H1 (cell line): ENCODE measurements around the gene CHMP4B. TPM values are rescaled to one million over a fixed set of nuclear protein-coding genes. Genes with fewer than 3 reads are reported as not detected.

ENCODE experiments used
- CTCF ChIA-PET: fragments of 300-600 bp; sonication (Branson Sonifier 250); formaldehyde crosslinking; loops from one replicate; lab custom pipeline; 2021; ENCODE audit not compliant: partially characterized antibody; lab: Charles Lee
- POLR2A ChIA-PET: fragments of 300-600 bp; sonication (Branson Sonifier 250); formaldehyde crosslinking; loops from one replicate; lab custom pipeline; 2021; ENCODE audit warnings: inconsistent platforms; ENCODE audit not compliant: partially characterized antibody; lab: Charles Lee
- DNase-seq, 2 experiments: peaks; one replicate each; pipeline versions ENCODE4 v3.0.0 to v3.0.0-alpha.2; 2010 to 2022; ENCODE audit warnings: low spot score in 2 of 2, low read depth in 1 of 2, mixed read lengths in 1 of 2
- FAIRE-seq: peaks from 2 replicates; lab custom pipeline; 2011; peaks lifted over from hg19 to GRCh38; lab: Jason Lieb, UNC
- H2AFZ ChIP-seq: 2 replicates; pipeline ENCODE4 v1.8.1; 2012; ENCODE audit warnings: low read length, inconsistent platforms
- H2AK5ac ChIP-seq: 2 replicates; pipeline ENCODE4 v1.6.1; 2013; ENCODE audit warnings: low read depth, low read length
- H2BK120ac ChIP-seq: replicated peaks from 2 replicates; pipeline ENCODE3; 2013; ENCODE audit warnings: low read depth, low read length, inconsistent platforms
- H2BK12ac ChIP-seq: 2 replicates; pipeline ENCODE4 v1.6.1; 2013; ENCODE audit warnings: low read depth, low read length
- H2BK15ac ChIP-seq: 2 replicates; pipeline ENCODE4 v1.6.1; 2013; ENCODE audit warnings: low read length
- H2BK20ac ChIP-seq: 2 replicates; pipeline ENCODE4 v1.6.1; 2013; ENCODE audit warnings: low read length
- H2BK5ac ChIP-seq: 2 replicates; pipeline ENCODE4 v1.6.1; 2013; ENCODE audit warnings: low read depth, low read length
- H3K14ac ChIP-seq: 2 replicates; pipeline ENCODE4 v1.6.1; 2013; ENCODE audit warnings: inconsistent platforms; ENCODE audit not compliant: insufficient read length
- H3K18ac ChIP-seq: 2 replicates; pipeline ENCODE4 v1.6.1; 2013; ENCODE audit warnings: low read length; ENCODE audit errors: extremely low read depth
- H3K23ac ChIP-seq: 2 replicates; pipeline ENCODE4 v1.6.1; 2013; ENCODE audit warnings: inconsistent platforms; ENCODE audit not compliant: insufficient read length
- H3K23me2 ChIP-seq: 2 replicates; pipeline ENCODE4 v1.6.1; 2013; ENCODE audit warnings: low read depth, low read length
- H3K27ac ChIP-seq: 2 replicates; pipeline ENCODE4 v1.6.1; 2011; ENCODE audit warnings: low read depth, low read length, inconsistent platforms
- H3K27me3 ChIP-seq, 4 experiments: replicated peaks in 1 of 4; 1 replicate in 1 of 4; 2 replicates in 3 of 4; pipeline versions ENCODE4 v1.6.1 to v1.8.1; 2011 to 2013; ENCODE audit warnings: low read length in 3 of 4, mild to moderate bottlenecking in 3 of 4, inconsistent platforms in 2 of 4, mixed read lengths in 2 of 4, moderate library complexity in 1 of 4; ENCODE audit not compliant: control insufficient read depth in 3 of 4, insufficient read depth in 3 of 4; ENCODE audit errors: extremely low read depth in 1 of 4
- H3K36me3 ChIP-seq, 4 experiments: 2 replicates each; pipeline versions ENCODE4 v1.6.1 to v1.8.1; 2011 to 2013; ENCODE audit warnings: mild to moderate bottlenecking in 4 of 4, low read length in 3 of 4, moderate library complexity in 2 of 4, control low read depth in 1 of 4, inconsistent platforms in 1 of 4; ENCODE audit not compliant: insufficient read depth in 4 of 4, control insufficient read depth in 2 of 4
- H3K4ac ChIP-seq: replicated peaks from 2 replicates; pipeline ENCODE3; 2013; ENCODE audit warnings: low read length, low read depth, mixed read lengths, inconsistent platforms; ENCODE audit not compliant: insufficient read length
- H3K4me1 ChIP-seq, 4 experiments: replicated peaks in 1 of 4; 1 replicate in 1 of 4; 2 replicates in 3 of 4; pipeline versions ENCODE4 v1.6.1 to v1.8.1; 2011 to 2013; ENCODE audit warnings: low read length in 3 of 4, inconsistent platforms in 2 of 4, mixed read lengths in 1 of 4; ENCODE audit not compliant: insufficient read depth in 4 of 4, control insufficient read depth in 3 of 4
- H3K4me2 ChIP-seq, 2 experiments: 2 replicates each; pipeline versions ENCODE4 v1.6.1 to v1.8.1; 2011 to 2013; ENCODE audit warnings: low read depth in 2 of 2, low read length in 2 of 2, control low read depth in 1 of 2, inconsistent platforms in 1 of 2, mild to moderate bottlenecking in 1 of 2; ENCODE audit not compliant: insufficient read depth in 1 of 2
- H3K4me3 ChIP-seq, 4 experiments: fragments of 200-600, 300-600 bp in 1 of 4; sonication (generic), shearing (Covaris generic), sonication (Bioruptor Twin) in 1 of 4; 2 replicates each; pipeline versions ENCODE4 v1.5.1 to v1.8.1; 2011 to 2016; ENCODE audit warnings: low read length in 4 of 4, low read depth in 3 of 4, control low read depth in 2 of 4, inconsistent platforms in 2 of 4, mild to moderate bottlenecking in 2 of 4, mixed read lengths in 1 of 4, moderate library complexity in 1 of 4; ENCODE audit not compliant: insufficient read depth in 2 of 4; ENCODE audit errors: extremely low read depth in 1 of 4
- H3K56ac ChIP-seq: replicated peaks from 2 replicates; pipeline ENCODE3; 2013; ENCODE audit warnings: low read depth, mild to moderate bottlenecking, mixed read lengths, low read length, inconsistent platforms; ENCODE audit not compliant: insufficient read length
- H3K79me1 ChIP-seq: 2 replicates; pipeline ENCODE4 v1.6.1; 2013; ENCODE audit warnings: low read depth, low read length, control low read depth
- H3K79me2 ChIP-seq, 2 experiments: 2 replicates each; pipeline versions ENCODE4 v1.6.1 to v1.8.1; 2012 to 2013; ENCODE audit warnings: low read length in 2 of 2, mild to moderate bottlenecking in 2 of 2, inconsistent platforms in 1 of 2; ENCODE audit not compliant: insufficient read depth in 2 of 2, control insufficient read depth in 1 of 2
- H3K9ac ChIP-seq, 4 experiments: replicated peaks in 1 of 4; 1 replicate in 1 of 4; 2 replicates in 3 of 4; pipeline versions ENCODE4 v1.6.1 to v1.8.1; 2011 to 2013; ENCODE audit warnings: low read depth in 3 of 4, low read length in 3 of 4, control low read depth in 2 of 4, mild to moderate bottlenecking in 2 of 4, moderate library complexity in 2 of 4, inconsistent platforms in 1 of 4; ENCODE audit errors: extremely low read depth in 1 of 4
- H3K9me3 ChIP-seq, 2 experiments: 2 replicates each; pipeline versions ENCODE4 v1.6.1 to v1.8.1; 2012 to 2013; ENCODE audit warnings: mild to moderate bottlenecking in 2 of 2, moderate library complexity in 2 of 2, control low read depth in 1 of 2, inconsistent platforms in 1 of 2, low read depth in 1 of 2, low read length in 1 of 2, mixed read lengths in 1 of 2; ENCODE audit not compliant: insufficient read depth in 2 of 2
- H4K20me1 ChIP-seq, 2 experiments: replicated peaks in 1 of 2; 2 replicates each; pipeline versions ENCODE3 to v1.8.1; 2011 to 2013; ENCODE audit warnings: inconsistent platforms in 2 of 2, low read length in 2 of 2, mild to moderate bottlenecking in 1 of 2; ENCODE audit not compliant: insufficient read depth in 2 of 2, control insufficient read depth in 1 of 2
- H4K5ac ChIP-seq: 2 replicates; pipeline ENCODE4 v1.6.1; 2013; ENCODE audit warnings: low read length, low read depth, mixed read lengths, inconsistent platforms; ENCODE audit not compliant: insufficient read length
- H4K8ac ChIP-seq: 2 replicates; pipeline ENCODE4 v1.8.0; 2013; ENCODE audit warnings: mild to moderate bottlenecking, moderate library complexity, low read length, inconsistent platforms; ENCODE audit not compliant: insufficient read depth; ENCODE audit errors: extremely low read depth
- H4K91ac ChIP-seq: replicated peaks from 2 replicates; pipeline ENCODE3; 2013; ENCODE audit warnings: low read length, mixed read lengths, inconsistent platforms; ENCODE audit not compliant: insufficient read length
- CHD2 ChIP-seq: IDR thresholded peaks from 2 replicates; pipeline ENCODE4 v1.6.1; 2012; ENCODE audit warnings: low read length, improper control_type of control experiment
- SIX5 ChIP-seq: IDR thresholded peaks from 2 replicates; pipeline ENCODE4 v1.6.1; 2011; ENCODE audit warnings: mild to moderate bottlenecking, low read depth, low read length
- WGBS, 2 experiments: shearing (Covaris generic) in 1 of 2; methylation state at CpG; one replicate each; pipeline versions ENCODE4 v1.1.6 to v1.1.7; 2013 to 2015; ENCODE audit warnings: low lambda C conversion rate in 2 of 2, mixed read lengths in 2 of 2, inconsistent platforms in 1 of 2, low coverage in 1 of 2, missing lambda C conversion rate in 1 of 2; ENCODE audit not compliant: insufficient replicate concordance in 2 of 2, insufficient coverage in 1 of 2, insufficient read length in 1 of 2; ENCODE audit errors: extremely low coverage in 1 of 2, missing lambda C conversion rate in 1 of 2; 5-methylcytosine and 5-hydroxymethylcytosine counted together
- polyA plus RNA-seq, 7 experiments: library from polyadenylated mRNA; depleted of rRNA in 3 of 7; stranded (reverse) in 5 of 7; unstranded in 2 of 7; fragments of >200 nt in 5 of 7; fragments of 200-250 nt in 2 of 7; gene quantifications; 1 replicate in 5 of 7; 2 replicates in 1 of 7; 4 replicates in 1 of 7; pipeline versions ENCODE4 v1.2.1 to v1.2.3, GENCODE V29; 2011 to 2013; ENCODE audit warnings: missing spikeins in 2 of 7, mixed read lengths in 2 of 7
- total RNA-seq: library from RNA; stranded (reverse); fragmentation: NEBNext Ultra II Directional; extraction: Animal tissue kit (Norgen Biotek cat#: 25700); gene quantifications from 2 replicates; pipeline ENCODE4 v1.2.1, GENCODE V29; 2021

The CHMP4B gene
- total and polyA plus RNA-seq, 2 of the 8 experiments (the other 6 are each of a cell fraction or from before 2014, with no cell fraction given): 38.6 to 66.3 TPM

GRCh38 chr20:33835615-33836172 lies 24.5 kb downstream of the CHMP4B start:
- ChIA-PET POLR2A (interaction anchor here (1.4 to 1.5 kb wide), 3 partner anchors 10 to 254 kb away, joined by 4 to 6 read pairs (median 4); no protein-coding TSS in a partner anchor), CTCF (interaction anchor here (1.0 to 2.9 kb wide), 4 partner anchors 15 to 23 kb away, joined by 3 to 11 read pairs (median 6); no protein-coding TSS in a partner anchor)
- no peak overlapping the region for H4K8ac ChIP-seq
- no peak overlapping the region for H3K18ac ChIP-seq
- no peak overlapping the region for H2BK120ac ChIP-seq
- H3K79me2 ChIP-seq: peaks cover 0 to 57% of the 10 kb centered on the region in 2 experiments; a peak in 2 of 4 replicates
- no peak overlapping the region for H4K91ac ChIP-seq
- no peak overlapping the region for H2BK15ac ChIP-seq
- 90% methylated on average over 9 of the region's 9 CpGs; no CpG with 5 or more reads in 1 of the 2 experiments for WGBS, 2 experiments
- no peak overlapping the region for H3K23ac ChIP-seq
- no peak overlapping the region for H2AFZ ChIP-seq
- no peak overlapping the region for H2BK12ac ChIP-seq
- H3K4ac ChIP-seq: no peak overlapping the region
- no peak overlapping the region for H3K56ac ChIP-seq
- H2BK20ac ChIP-seq: no peak overlapping the region
- DNase-seq (no peak), FAIRE-seq (no peak)
- H3K4me2 ChIP-seq: no peak overlapping the region
- H3K79me1 ChIP-seq: peaks cover 15% of the 10 kb centered on the region; the same call in 1 of the 2 replicates
- peaks cover 3 to 12% (median 5%) of the 10 kb centered on the region in 4 experiments; a peak in 4 of 7 replicates for H3K4me1 ChIP-seq
- no peak overlapping the region for H2BK5ac ChIP-seq
- H4K20me1 ChIP-seq: peaks cover 7 to 13% of the 10 kb centered on the region in 2 experiments
- H3K36me3 ChIP-seq: no peaks in the 10 kb centered on the region; a peak in 1 of 8 replicates
- no peaks in the 10 kb centered on the region for H3K9me3 ChIP-seq
- no peak overlapping the region for H3K4me3 ChIP-seq
- H3K27me3 ChIP-seq: no peaks in the 10 kb centered on the region
- H3K27ac ChIP-seq: no peak overlapping the region
- no peaks in the 10 kb centered on the region for H3K23me2 ChIP-seq
- no peak overlapping the region for H2AK5ac ChIP-seq
- H4K5ac ChIP-seq: no peak overlapping the region
- no peak overlapping the region for H3K14ac ChIP-seq
- no peak overlapping the region for H3K9ac ChIP-seq
- no peak for TF ChIP-seq CHD2
- TF ChIP-seq SIX5: no peak
